Testis (tissue), 5 donors: Measurements from ENCODE around the gene ARID1B. TPM values are rescaled to one million over a fixed set of nuclear protein-coding genes. Genes with fewer than 3 reads are reported as not detected.

Experiments used
- DNase-seq: peaks from one replicate; pipeline ENCODE4 v3.0.0-alpha.2; 2019
- H3K27ac ChIP-seq, 2 donors: fragments of 200-600 bp; sonication (generic); one replicate each; pipeline ENCODE4 v1.5.1; 2019
- H3K27me3 ChIP-seq: fragments of 200-600 bp; sonication (generic); one replicate; pipeline ENCODE4 v1.5.1; 2019
- H3K36me3 ChIP-seq: fragments of 200-600 bp; sonication (generic); one replicate; pipeline ENCODE4 v1.5.1; 2017; ENCODE audit warnings: low read depth; ENCODE audit errors: missing control alignments
- H3K4me1 ChIP-seq: fragments of 200-600 bp; sonication (generic); one replicate; pipeline ENCODE4 v1.5.1; 2019
- H3K4me3 ChIP-seq, 2 donors: fragments of 200-600 bp; sonication (generic); one replicate each; pipeline ENCODE4 v1.5.1; 2017 to 2019
- H3K9me3 ChIP-seq: fragments of 200-600 bp; sonication (generic); one replicate; pipeline ENCODE4 v1.5.1; 2017
- CTCF ChIP-seq, 3 experiments: fragments of 450-650 bp in 2 of 3; fragments of 200-600 bp in 1 of 3; sonication (generic) in 1 of 3; IDR thresholded peaks; one replicate each; pipeline ENCODE4 v1.5.1; 2016 to 2019; ENCODE audit warnings: antibody characterized with exemption in 3 of 3, mild to moderate bottlenecking in 2 of 3, moderate library complexity in 1 of 3
- POLR2A ChIP-seq: fragments of 450-650 bp; IDR thresholded peaks from one replicate; pipeline ENCODE4 v1.6.1; 2017; ENCODE audit warnings: antibody characterized with exemption, mild to moderate bottlenecking, moderate library complexity
- WGBS, 2 donors: methylation state at CpG; one replicate each; pipeline ENCODE4 v1.1.5; 2018; 5-methylcytosine and 5-hydroxymethylcytosine counted together
- intact Hi-C: fragments of 100-400 bp; cut with DNase I; formaldehyde crosslinking; loops from one replicate; pipeline ENCODE4 v1.15.1; 2023; ENCODE audit warnings: low total_unique reads
- long read RNA-seq, 2 donors: transcript quantifications; one replicate each; lab custom pipeline, GENCODE V29; 2026
- polyA plus RNA-seq: library from polyadenylated mRNA; stranded (reverse); fragments of 350-450 nt; fragmentation: Illumina TruSeq; extraction: RNeasy Lipid Tissue Mini Kit (QIAGEN cat#74804); gene quantifications from one replicate; pipeline ENCODE4 v1.2.3, GENCODE V29; 2014; ENCODE audit warnings: low read depth, low replicate concordance; ENCODE audit not compliant: insufficient read depth
- total RNA-seq, 2 donors: library from RNA; depleted of rRNA; stranded (reverse); fragments of >200 nt; gene quantifications; one replicate each; pipeline ENCODE4 v1.2.3, GENCODE V29; 2016

ARID1B gene
- 100 to 1,000 TPM; 103 to 126 TPM for total RNA-seq
- polyA plus RNA-seq, result 26.2 TPM
- long read RNA-seq, donor 1, full-length matches to known transcripts, result 77 of 91 reads
- long read RNA-seq, donor 1, partial matches to known transcripts, result 14 of 91 reads
- long read RNA-seq, donor 1, other reads (novel, unspliced or antisense), result 0 of 91 reads
- long read RNA-seq, donor 2, full-length matches to known transcripts, result 28 of 41 reads
- long read RNA-seq, donor 2, partial matches to known transcripts, result 13 of 41 reads
- long read RNA-seq, donor 2, other reads (novel, unspliced or antisense), result 0 of 41 reads

GRCh38 chr6:156776840-156777576 lies at the start of gene ARID1B:
Gene ARID1B (plus strand): TSS chr6:156777378. CDS start chr6:156777681, 303 bp downstream.
- no peaks in the 10 kb centered on the region for H3K4me1 ChIP-seq
- peak within 1 kb of the TSS; percentile 72 to 87 for H3K4me3 ChIP-seq
- H3K36me3 ChIP-seq, result no peaks in the 10 kb centered on the region
- WGBS, 2 donors, result 0 to 1% methylated on average over 32 to 63 of the region's 65 CpGs
- intact Hi-C loops, result loop anchor here (5.0 to 10.0 kb wide), 3 partner anchors 55 to 248 kb away; no protein-coding TSS in a partner anchor
- peak; percentile 74 for DNase-seq
- TF ChIP-seq POLR2A (no peak), CTCF (IDR thresholded peaks at IDR 0.05) (no peak)
- H3K9me3 ChIP-seq, result no peaks in the 10 kb centered on the region
- no peaks in the 10 kb centered on the region for H3K27me3 ChIP-seq
- peak within 1 kb of the TSS; percentile 99 to 100 for H3K27ac ChIP-seq

- Histone ChIP-seq H3K36me3 (no peaks in the 10 kb centered on the region), H3K9me3 (no peaks in the 10 kb centered on the region), H3K27me3 (no peaks in the 10 kb centered on the region), H3K4me3 (no peak overlapping the region), H3K4me1 (peaks cover 9% of the 10 kb centered on the region), H3K27ac (no peak overlapping the region)
- WGBS, 2 donors, result 82 to 86% methylated on average over 5 of the region's 5 CpGs
- intact Hi-C loops, result no loop called here
- no peak for DNase-seq
- no peak for TF ChIP-seq CTCF (IDR thresholded peaks at IDR 0.05)
- no peak for TF ChIP-seq POLR2A
These were observed 49.3 kb upstream of the ARID1B start for GRCh38 chr6:156727715-156728385.

- Histone ChIP-seq H3K27ac (no peak overlapping the region), H3K36me3 (no peaks in the 10 kb centered on the region), H3K4me1 (peaks cover 9% of the 10 kb centered on the region), H3K27me3 (no peaks in the 10 kb centered on the region), H3K9me3 (no peaks in the 10 kb centered on the region), H3K4me3 (no peak overlapping the region)
- DNase-seq, result no peak
- intact Hi-C loops, result no loop called here
- 84 to 92% methylated on average over 2 of the region's 2 CpGs for WGBS, 2 donors
- TF ChIP-seq POLR2A (no peak), CTCF (IDR thresholded peaks at IDR 0.05) (no peak)
These were observed 47.9 kb upstream of the ARID1B start for GRCh38 chr6:156729248-156729647.

GRCh38 chr6:156731396-156731795 lies 45.8 kb upstream of the ARID1B start:
- no peak for DNase-seq
- no peaks in the 10 kb centered on the region for H3K36me3 ChIP-seq
- no peak overlapping the region for H3K27ac ChIP-seq
- H3K9me3 ChIP-seq, result no peaks in the 10 kb centered on the region
- intact Hi-C loops, result no loop called here
- WGBS, 2 donors, result 88 to 94% methylated on average over 4 of the region's 4 CpGs
- no peaks in the 10 kb centered on the region for H3K4me1 ChIP-seq
- no peaks in the 10 kb centered on the region for H3K27me3 ChIP-seq
- TF ChIP-seq POLR2A (no peak), CTCF (IDR thresholded peaks at IDR 0.05) (no peak)
- no peak overlapping the region for H3K4me3 ChIP-seq
